Measurements from ENCODE around the gene SOWAHD. TPM values are rescaled to one million over a fixed set of nuclear protein-coding genes. Genes with fewer than 3 reads are reported as not detected.

Gene SOWAHD, protein sequence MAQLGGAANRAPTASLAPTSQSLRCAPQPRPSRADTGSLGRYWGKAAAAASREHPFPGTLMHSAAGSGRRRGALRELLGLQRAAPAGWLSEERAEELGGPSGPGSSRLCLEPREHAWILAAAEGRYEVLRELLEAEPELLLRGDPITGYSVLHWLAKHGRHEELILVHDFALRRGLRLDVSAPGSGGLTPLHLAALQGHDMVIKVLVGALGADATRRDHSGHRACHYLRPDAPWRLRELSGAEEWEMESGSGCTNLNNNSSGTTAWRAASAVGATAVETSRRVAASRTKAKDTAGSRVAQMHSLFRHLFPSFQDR
- not detected in 2 replicates for total RNA-seq

DNA sequence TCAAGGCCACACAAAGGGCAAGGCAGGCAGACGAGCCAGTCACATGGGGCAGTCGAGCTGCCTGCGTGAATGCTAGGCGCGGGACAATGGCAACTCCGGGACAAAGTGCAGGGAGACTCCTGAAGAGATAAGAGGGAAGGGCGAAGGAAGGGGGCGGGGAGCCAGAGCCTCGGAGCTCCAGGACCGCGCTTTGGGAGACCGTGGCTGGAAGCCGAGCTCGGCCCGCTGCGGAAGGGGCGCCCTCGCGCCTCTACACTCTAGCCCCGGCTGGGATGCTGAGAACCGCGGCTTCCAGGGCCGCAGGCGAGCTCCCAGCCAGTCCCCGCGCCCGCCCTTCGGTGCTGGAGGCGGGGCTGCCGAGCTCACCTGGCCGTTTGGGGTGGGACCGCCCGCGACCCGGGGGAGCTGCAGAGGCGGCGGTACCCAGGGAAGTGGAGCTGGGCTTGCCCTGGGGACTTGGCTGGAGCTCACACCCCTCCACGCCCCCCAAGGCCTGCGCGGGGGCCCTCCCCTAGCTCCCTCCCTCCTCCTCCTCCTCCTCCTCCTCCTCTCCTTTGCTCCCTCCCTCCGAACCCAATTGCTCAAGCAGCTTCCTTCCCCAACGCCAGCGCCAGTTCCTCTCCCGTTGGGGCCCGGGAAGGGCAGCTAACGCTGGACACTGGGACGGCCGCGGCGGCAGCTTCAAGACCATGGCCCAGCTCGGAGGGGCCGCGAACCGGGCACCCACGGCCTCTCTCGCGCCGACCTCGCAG, at the start of gene SOWAHD:
Gene SOWAHD, plus strand, starts transcription at position 610 of the 752 bp plus-strand sequence. Its CDS starts 80 bp downstream, at position 690.

DNA sequence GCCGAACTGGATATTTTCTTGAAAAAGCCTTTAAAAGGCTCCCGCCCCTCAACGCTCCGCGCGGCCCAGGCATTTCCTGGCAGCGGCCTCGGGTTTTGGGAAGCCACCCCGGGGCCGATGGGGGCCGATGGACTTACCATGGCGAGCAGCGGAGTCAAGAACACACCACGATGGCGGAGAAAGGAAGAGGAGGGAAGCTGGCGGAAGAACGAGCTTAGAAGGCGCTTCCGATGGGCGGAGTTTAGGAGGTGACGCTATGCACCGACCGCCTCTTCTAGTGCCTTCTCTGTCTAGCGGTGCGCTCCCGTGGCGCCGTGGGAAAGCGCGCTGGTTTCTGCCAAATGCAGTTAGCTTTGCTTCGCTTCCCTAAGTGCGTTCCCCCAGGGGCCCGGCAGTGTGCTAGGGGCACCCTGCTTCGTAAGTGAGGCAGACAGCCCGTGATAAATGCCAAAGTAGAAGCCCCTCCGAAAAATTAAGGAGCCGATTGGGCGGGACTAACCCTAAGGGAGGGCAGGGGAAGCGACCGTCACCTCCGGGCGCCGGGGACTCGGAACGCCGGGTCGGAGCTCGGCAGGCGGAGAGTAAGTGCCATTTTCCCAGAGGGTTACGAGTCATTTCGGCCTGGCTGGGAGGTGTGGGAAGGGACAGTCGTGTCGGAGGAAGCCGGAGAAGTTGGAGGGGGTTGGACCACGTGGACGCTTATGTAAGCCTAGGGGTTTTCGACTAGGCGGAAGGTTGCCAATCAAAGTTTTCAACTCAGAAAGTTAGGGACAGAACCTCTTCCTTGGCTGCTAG, 33.2 kb downstream of the SOWAHD start, which contains the start of gene RPL39:
Gene RPL39, minus strand, starts transcription at position 194 of the 795 bp plus-strand sequence. Its CDS starts 54 bp downstream, at position 140.

Other genes starting within 250 kb of the SOWAHD start
- 34.5 and 51.5 TPM in 2 replicates for gene STEEP1, start 193.2 kb upstream of the SOWAHD start, total RNA-seq
- gene UBE2A, start 184.0 kb upstream of the SOWAHD start, total RNA-seq: 16.5 and 31.5 TPM in 2 replicates
- gene NKRF, start 152.2 kb upstream of the SOWAHD start, total RNA-seq: 3.1 and 8.2 TPM in 2 replicates
- 7.1 and 10.6 TPM in 2 replicates for gene SEPTIN6, start 65.4 kb upstream of the SOWAHD start, total RNA-seq
- gene RPL39, start 33.0 kb downstream of the SOWAHD start, total RNA-seq: 1,366 and 2,089 TPM in 2 replicates
- 2.4 and 3.5 TPM in 2 replicates for gene UPF3B, start 94.4 kb downstream of the SOWAHD start, total RNA-seq
- gene RNF113A, start 113.1 kb downstream of the SOWAHD start, total RNA-seq: 12.2 and 14.2 TPM in 2 replicates
- gene NDUFA1, start 113.2 kb downstream of the SOWAHD start, total RNA-seq: 94.1 and 103 TPM in 2 replicates
- gene AKAP14, start 137.3 kb downstream of the SOWAHD start, total RNA-seq: not detected in 2 replicates
- 2.9 and 3.1 TPM in 2 replicates for gene NKAP, start 185.2 kb downstream of the SOWAHD start, total RNA-seq